ENCODE data around the gene HOXC9.

DNA sequence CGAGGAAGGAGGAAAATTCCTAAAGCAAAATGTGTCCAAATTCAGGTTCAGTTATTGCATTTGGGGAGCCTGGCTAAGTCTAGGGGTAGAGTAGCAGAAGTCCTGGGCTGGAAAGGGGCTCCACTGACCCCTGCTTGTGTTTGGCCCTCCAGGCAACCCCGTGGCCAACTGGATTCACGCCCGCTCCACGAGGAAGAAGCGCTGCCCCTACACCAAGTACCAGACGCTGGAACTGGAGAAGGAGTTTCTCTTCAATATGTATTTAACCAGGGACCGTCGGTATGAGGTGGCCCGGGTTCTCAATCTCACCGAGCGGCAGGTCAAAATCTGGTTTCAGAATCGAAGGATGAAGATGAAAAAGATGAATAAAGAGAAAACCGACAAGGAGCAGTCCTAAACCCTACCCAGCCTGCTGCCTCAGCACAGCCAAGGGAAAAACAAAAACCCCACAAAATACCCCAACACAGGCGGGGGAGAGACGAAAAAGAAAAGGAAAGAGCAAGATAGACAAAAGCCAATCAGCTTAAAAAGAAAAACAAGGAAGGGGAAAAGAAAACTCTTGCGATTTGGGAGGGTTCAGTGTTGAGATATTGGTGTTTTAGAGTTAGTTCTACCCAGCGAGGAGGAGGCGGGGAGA is 2.4 kb downstream of the HOXC9 start:
- TF ChIP-seq POLR2A (IDR thresholded peaks at IDR 0.05; ENCODE audit: low read length): no peak
- no peak for TF ChIP-seq GATA1 (IDR thresholded peaks at IDR 0.05; ENCODE audit: low read depth, low read length)
